ENCODE measurements around the gene SPPL3. TPM values are rescaled to one million over a fixed set of nuclear protein-coding genes. Genes with fewer than 3 reads are reported as not detected.

Gene SPPL3
- total and polyA plus RNA-seq, 4 donors: 14.2 to 52.3 (median 29.6) TPM

GRCh38 chr12:120886199-120887018 lies 17.7 kb downstream of the SPPL3 start:
- DNase-seq (no peak), ATAC-seq (ENCODE audit: insufficient read depth, low FRiP score) (no peak)
- 57 to 71% methylated on average over 4 of the region's 4 CpGs for WGBS, 2 donors
- TF ChIP-seq CTCF (IDR thresholded peaks at IDR 0.05; ENCODE audit: control extremely low read depth, extremely low read depth): no peak
- Histone ChIP-seq H3K4me1 (ENCODE audit: control insufficient read depth in 5 of 5, insufficient read depth in 5 of 5, low read length in 5 of 5) (peaks cover 0 to 16% (median 2%) of the 10 kb centered on the region in 5 donors), H3K9ac (ENCODE audit: insufficient read depth in 1 of 2, low read length in 2 of 2) (no peak overlapping the region), H3K4me3 (no peak overlapping the region), H3K27me3 (ENCODE audit: control insufficient read depth in 3 of 3, insufficient read depth in 3 of 3, low read length in 2 of 3) (no peaks in the 10 kb centered on the region), H3K9me3 (ENCODE audit: control insufficient read depth in 4 of 4, insufficient read depth in 3 of 4, low read length in 3 of 4) (no peaks in the 10 kb centered on the region), H3K27ac (ENCODE audit: low read depth in 1 of 2, low read length in 1 of 2) (no peak overlapping the region), H3K36me3 (ENCODE audit: control insufficient read depth in 4 of 4, insufficient read depth in 4 of 4, low read length in 4 of 4) (peaks cover 0 to 1% (median 0%) of the 10 kb centered on the region in 4 donors)

- 90 to 100% methylated on average over 2 of the region's 2 CpGs for WGBS, 2 donors
- no peaks in the 10 kb centered on the region for H3K27me3 ChIP-seq (ENCODE audit: control insufficient read depth in 3 of 3, insufficient read depth in 3 of 3, low read length in 2 of 3)
- H3K4me1 ChIP-seq (ENCODE audit: control insufficient read depth in 5 of 5, insufficient read depth in 5 of 5, low read length in 5 of 5): peaks cover 0 to 13% (median 2%) of the 10 kb centered on the region in 5 donors
- no peaks in the 10 kb centered on the region for H3K9me3 ChIP-seq (ENCODE audit: control insufficient read depth in 4 of 4, insufficient read depth in 3 of 4, low read length in 3 of 4)
- no peak for TF ChIP-seq CTCF (IDR thresholded peaks at IDR 0.05; ENCODE audit: control extremely low read depth, extremely low read depth)
- ATAC-seq (ENCODE audit: insufficient read depth, low FRiP score): no peak
- H3K9ac ChIP-seq (ENCODE audit: insufficient read depth in 1 of 2, low read length in 2 of 2): no peak overlapping the region
- H3K27ac ChIP-seq (ENCODE audit: low read depth in 1 of 2, low read length in 1 of 2): no peak overlapping the region
- no peak overlapping the region for H3K4me3 ChIP-seq
- H3K36me3 ChIP-seq (ENCODE audit: control insufficient read depth in 4 of 4, insufficient read depth in 4 of 4, low read length in 4 of 4): peaks cover 0 to 1% (median 0%) of the 10 kb centered on the region in 4 donors
- DNase-seq: no peak
Observed at GRCh38 chr12:120885521-120885920, 18.6 kb downstream of the SPPL3 start.

GRCh38 chr12:120884644-120885043 lies 19.5 kb downstream of the SPPL3 start:
- Histone ChIP-seq H3K9me3 (ENCODE audit: control insufficient read depth in 4 of 4, insufficient read depth in 3 of 4, low read length in 3 of 4) (no peaks in the 10 kb centered on the region), H3K4me1 (ENCODE audit: control insufficient read depth in 5 of 5, insufficient read depth in 5 of 5, low read length in 5 of 5) (peaks cover 0 to 13% (median 2%) of the 10 kb centered on the region in 5 donors), H3K36me3 (ENCODE audit: control insufficient read depth in 4 of 4, insufficient read depth in 4 of 4, low read length in 4 of 4) (peaks cover 0 to 1% (median 0%) of the 10 kb centered on the region in 4 donors), H3K27me3 (ENCODE audit: control insufficient read depth in 3 of 3, insufficient read depth in 3 of 3, low read length in 2 of 3) (no peaks in the 10 kb centered on the region), H3K4me3 (no peak overlapping the region), H3K9ac (ENCODE audit: insufficient read depth in 1 of 2, low read length in 2 of 2) (no peak overlapping the region), H3K27ac (ENCODE audit: low read depth in 1 of 2, low read length in 1 of 2) (no peak overlapping the region)
- ATAC-seq (ENCODE audit: insufficient read depth, low FRiP score) (no peak), DNase-seq (no peak)
- WGBS, 2 donors: 95 to 100% methylated on average over 1 of the region's 1 CpG
- no peak for TF ChIP-seq CTCF (IDR thresholded peaks at IDR 0.05; ENCODE audit: control extremely low read depth, extremely low read depth)
